H1 (cell line): Measurements from ENCODE around the gene KRT17. TPM values are rescaled to one million over a fixed set of nuclear protein-coding genes. Genes with fewer than 3 reads are reported as not detected.
A peak's percentile ranks its signal among the peaks of the same experiment; 100 is the strongest.

Source experiments
- CTCF ChIA-PET: fragments of 300-600 bp; sonication (Branson Sonifier 250); formaldehyde crosslinking; loops from one replicate; lab custom pipeline; 2021; ENCODE audit not compliant: partially characterized antibody; lab: Charles Lee
- POLR2A ChIA-PET: fragments of 300-600 bp; sonication (Branson Sonifier 250); formaldehyde crosslinking; loops from one replicate; lab custom pipeline; 2021; ENCODE audit warnings: inconsistent platforms; ENCODE audit not compliant: partially characterized antibody; lab: Charles Lee
- DNase-seq, 2 experiments: peaks; one replicate each; pipeline versions ENCODE4 v3.0.0 to v3.0.0-alpha.2; 2010 to 2022; ENCODE audit warnings: low spot score in 2 of 2, low read depth in 1 of 2, mixed read lengths in 1 of 2
- FAIRE-seq: peaks from 2 replicates; lab custom pipeline; 2011; peaks lifted over from hg19 to GRCh38; lab: Jason Lieb, UNC
- H2AFZ ChIP-seq: 2 replicates; pipeline ENCODE4 v1.8.1; 2012; ENCODE audit warnings: low read length, inconsistent platforms
- H2AK5ac ChIP-seq: 2 replicates; pipeline ENCODE4 v1.6.1; 2013; ENCODE audit warnings: low read depth, low read length
- H2BK120ac ChIP-seq: replicated peaks from 2 replicates; pipeline ENCODE3; 2013; ENCODE audit warnings: low read depth, low read length, inconsistent platforms
- H2BK12ac ChIP-seq: 2 replicates; pipeline ENCODE4 v1.6.1; 2013; ENCODE audit warnings: low read depth, low read length
- H2BK15ac ChIP-seq: 2 replicates; pipeline ENCODE4 v1.6.1; 2013; ENCODE audit warnings: low read length
- H2BK20ac ChIP-seq: 2 replicates; pipeline ENCODE4 v1.6.1; 2013; ENCODE audit warnings: low read length
- H2BK5ac ChIP-seq: 2 replicates; pipeline ENCODE4 v1.6.1; 2013; ENCODE audit warnings: low read depth, low read length
- H3K14ac ChIP-seq: 2 replicates; pipeline ENCODE4 v1.6.1; 2013; ENCODE audit warnings: inconsistent platforms; ENCODE audit not compliant: insufficient read length
- H3K18ac ChIP-seq: 2 replicates; pipeline ENCODE4 v1.6.1; 2013; ENCODE audit warnings: low read length; ENCODE audit errors: extremely low read depth
- H3K23ac ChIP-seq: 2 replicates; pipeline ENCODE4 v1.6.1; 2013; ENCODE audit warnings: inconsistent platforms; ENCODE audit not compliant: insufficient read length
- H3K23me2 ChIP-seq: 2 replicates; pipeline ENCODE4 v1.6.1; 2013; ENCODE audit warnings: low read depth, low read length
- H3K27ac ChIP-seq: 2 replicates; pipeline ENCODE4 v1.6.1; 2011; ENCODE audit warnings: low read depth, low read length, inconsistent platforms
- H3K27me3 ChIP-seq, 4 experiments: replicated peaks in 1 of 4; 1 replicate in 1 of 4; 2 replicates in 3 of 4; pipeline versions ENCODE4 v1.6.1 to v1.8.1; 2011 to 2013; ENCODE audit warnings: low read length in 3 of 4, mild to moderate bottlenecking in 3 of 4, inconsistent platforms in 2 of 4, mixed read lengths in 2 of 4, moderate library complexity in 1 of 4; ENCODE audit not compliant: control insufficient read depth in 3 of 4, insufficient read depth in 3 of 4; ENCODE audit errors: extremely low read depth in 1 of 4
- H3K36me3 ChIP-seq, 4 experiments: 2 replicates each; pipeline versions ENCODE4 v1.6.1 to v1.8.1; 2011 to 2013; ENCODE audit warnings: mild to moderate bottlenecking in 4 of 4, low read length in 3 of 4, moderate library complexity in 2 of 4, control low read depth in 1 of 4, inconsistent platforms in 1 of 4; ENCODE audit not compliant: insufficient read depth in 4 of 4, control insufficient read depth in 2 of 4
- H3K4ac ChIP-seq: replicated peaks from 2 replicates; pipeline ENCODE3; 2013; ENCODE audit warnings: low read length, low read depth, mixed read lengths, inconsistent platforms; ENCODE audit not compliant: insufficient read length
- H3K4me1 ChIP-seq, 4 experiments: replicated peaks in 1 of 4; 1 replicate in 1 of 4; 2 replicates in 3 of 4; pipeline versions ENCODE4 v1.6.1 to v1.8.1; 2011 to 2013; ENCODE audit warnings: low read length in 3 of 4, inconsistent platforms in 2 of 4, mixed read lengths in 1 of 4; ENCODE audit not compliant: insufficient read depth in 4 of 4, control insufficient read depth in 3 of 4
- H3K4me2 ChIP-seq, 2 experiments: 2 replicates each; pipeline versions ENCODE4 v1.6.1 to v1.8.1; 2011 to 2013; ENCODE audit warnings: low read depth in 2 of 2, low read length in 2 of 2, control low read depth in 1 of 2, inconsistent platforms in 1 of 2, mild to moderate bottlenecking in 1 of 2; ENCODE audit not compliant: insufficient read depth in 1 of 2
- H3K4me3 ChIP-seq, 4 experiments: fragments of 200-600, 300-600 bp in 1 of 4; sonication (generic), shearing (Covaris generic), sonication (Bioruptor Twin) in 1 of 4; 2 replicates each; pipeline versions ENCODE4 v1.5.1 to v1.8.1; 2011 to 2016; ENCODE audit warnings: low read length in 4 of 4, low read depth in 3 of 4, control low read depth in 2 of 4, inconsistent platforms in 2 of 4, mild to moderate bottlenecking in 2 of 4, mixed read lengths in 1 of 4, moderate library complexity in 1 of 4; ENCODE audit not compliant: insufficient read depth in 2 of 4; ENCODE audit errors: extremely low read depth in 1 of 4
- H3K56ac ChIP-seq: replicated peaks from 2 replicates; pipeline ENCODE3; 2013; ENCODE audit warnings: low read depth, mild to moderate bottlenecking, mixed read lengths, low read length, inconsistent platforms; ENCODE audit not compliant: insufficient read length
- H3K79me1 ChIP-seq: 2 replicates; pipeline ENCODE4 v1.6.1; 2013; ENCODE audit warnings: low read depth, low read length, control low read depth
- H3K79me2 ChIP-seq, 2 experiments: 2 replicates each; pipeline versions ENCODE4 v1.6.1 to v1.8.1; 2012 to 2013; ENCODE audit warnings: low read length in 2 of 2, mild to moderate bottlenecking in 2 of 2, inconsistent platforms in 1 of 2; ENCODE audit not compliant: insufficient read depth in 2 of 2, control insufficient read depth in 1 of 2
- H3K9ac ChIP-seq, 4 experiments: replicated peaks in 1 of 4; 1 replicate in 1 of 4; 2 replicates in 3 of 4; pipeline versions ENCODE4 v1.6.1 to v1.8.1; 2011 to 2013; ENCODE audit warnings: low read depth in 3 of 4, low read length in 3 of 4, control low read depth in 2 of 4, mild to moderate bottlenecking in 2 of 4, moderate library complexity in 2 of 4, inconsistent platforms in 1 of 4; ENCODE audit errors: extremely low read depth in 1 of 4
- H3K9me3 ChIP-seq, 2 experiments: 2 replicates each; pipeline versions ENCODE4 v1.6.1 to v1.8.1; 2012 to 2013; ENCODE audit warnings: mild to moderate bottlenecking in 2 of 2, moderate library complexity in 2 of 2, control low read depth in 1 of 2, inconsistent platforms in 1 of 2, low read depth in 1 of 2, low read length in 1 of 2, mixed read lengths in 1 of 2; ENCODE audit not compliant: insufficient read depth in 2 of 2
- H4K20me1 ChIP-seq, 2 experiments: replicated peaks in 1 of 2; 2 replicates each; pipeline versions ENCODE3 to v1.8.1; 2011 to 2013; ENCODE audit warnings: inconsistent platforms in 2 of 2, low read length in 2 of 2, mild to moderate bottlenecking in 1 of 2; ENCODE audit not compliant: insufficient read depth in 2 of 2, control insufficient read depth in 1 of 2
- H4K5ac ChIP-seq: 2 replicates; pipeline ENCODE4 v1.6.1; 2013; ENCODE audit warnings: low read length, low read depth, mixed read lengths, inconsistent platforms; ENCODE audit not compliant: insufficient read length
- H4K8ac ChIP-seq: 2 replicates; pipeline ENCODE4 v1.8.0; 2013; ENCODE audit warnings: mild to moderate bottlenecking, moderate library complexity, low read length, inconsistent platforms; ENCODE audit not compliant: insufficient read depth; ENCODE audit errors: extremely low read depth
- H4K91ac ChIP-seq: replicated peaks from 2 replicates; pipeline ENCODE3; 2013; ENCODE audit warnings: low read length, mixed read lengths, inconsistent platforms; ENCODE audit not compliant: insufficient read length
- ATF3 ChIP-seq: IDR thresholded peaks from 2 replicates; pipeline ENCODE4 v1.6.1; 2011; ENCODE audit warnings: low read depth, mild to moderate bottlenecking, low read length; ENCODE audit not compliant: insufficient read depth
- EGR1 ChIP-seq: IDR thresholded peaks from 2 replicates; pipeline ENCODE4 v1.6.1; 2011; ENCODE audit warnings: low read depth, low read length, borderline replicate concordance
- JUND ChIP-seq: IDR thresholded peaks from 2 replicates; pipeline ENCODE4 v1.6.1; 2011; ENCODE audit warnings: mild to moderate bottlenecking, improper control_type of control experiment, low read length
- PHF8 ChIP-seq: fragments of 200-600 bp; sonication (generic); conservative IDR thresholded peaks from 2 replicates; pipeline ENCODE4 v1.7.1; 2012; ENCODE audit warnings: low read depth, mild to moderate bottlenecking, inconsistent platforms, low read length, moderate library complexity
- SUZ12 ChIP-seq: fragments of 200-600 bp; sonication (generic); IDR thresholded peaks from 2 replicates; pipeline ENCODE4 v1.6.1; 2012; ENCODE audit warnings: mild to moderate bottlenecking, inconsistent platforms, low read length, moderate library complexity, mixed read lengths
- WGBS, 2 experiments: shearing (Covaris generic) in 1 of 2; methylation state at CpG; one replicate each; pipeline versions ENCODE4 v1.1.6 to v1.1.7; 2013 to 2015; ENCODE audit warnings: low lambda C conversion rate in 2 of 2, mixed read lengths in 2 of 2, inconsistent platforms in 1 of 2, low coverage in 1 of 2, missing lambda C conversion rate in 1 of 2; ENCODE audit not compliant: insufficient replicate concordance in 2 of 2, insufficient coverage in 1 of 2, insufficient read length in 1 of 2; ENCODE audit errors: extremely low coverage in 1 of 2, missing lambda C conversion rate in 1 of 2; 5-methylcytosine and 5-hydroxymethylcytosine counted together
- polyA plus RNA-seq, 7 experiments: library from polyadenylated mRNA; depleted of rRNA in 3 of 7; stranded (reverse) in 5 of 7; unstranded in 2 of 7; fragments of >200 nt in 5 of 7; fragments of 200-250 nt in 2 of 7; gene quantifications; 1 replicate in 5 of 7; 2 replicates in 1 of 7; 4 replicates in 1 of 7; pipeline versions ENCODE4 v1.2.1 to v1.2.3, GENCODE V29; 2011 to 2013; ENCODE audit warnings: missing spikeins in 2 of 7, mixed read lengths in 2 of 7
- total RNA-seq: library from RNA; stranded (reverse); fragmentation: NEBNext Ultra II Directional; extraction: Animal tissue kit (Norgen Biotek cat#: 25700); gene quantifications from 2 replicates; pipeline ENCODE4 v1.2.1, GENCODE V29; 2021

The KRT17 gene
- total and polyA plus RNA-seq, 2 of the 8 experiments (the other 6 are each of a cell fraction or from before 2014, with no cell fraction given): 0.50 to 0.95 TPM

DNA sequence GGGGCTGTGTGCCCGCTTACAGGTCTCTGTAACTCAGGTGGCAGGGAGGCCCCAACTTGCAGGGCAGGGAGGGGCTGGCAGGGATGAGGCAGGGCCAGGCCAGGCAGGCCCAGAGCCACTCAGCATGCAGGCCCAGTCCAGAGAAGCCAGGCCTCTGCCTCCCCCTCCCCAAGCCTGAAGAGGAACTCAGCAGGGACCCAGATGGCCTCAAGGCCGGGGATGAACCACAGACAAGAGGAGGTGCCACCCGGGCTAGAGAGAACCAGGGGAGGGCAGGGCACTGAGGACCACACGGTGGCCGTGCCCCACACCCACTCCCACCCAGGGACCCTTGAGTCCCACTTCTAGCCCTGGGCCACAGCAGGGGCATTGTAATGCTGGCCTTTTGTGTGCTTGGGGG, 34.5 kb upstream of the KRT17 start:
- ChIA-PET POLR2A (interaction anchor here (1.5 kb wide), 1 partner anchor 29 kb away, joined by 5 read pairs; no protein-coding TSS in a partner anchor), CTCF (interaction anchor here (1.8 to 20.4 kb wide), 3 partner anchors 10 to 109 kb away, joined by 25 to 492 read pairs (median 338); no protein-coding TSS in a partner anchor)
- Histone ChIP-seq H4K8ac (peak overlapping the region; percentile 69; the same call in 1 of the 2 replicates), H3K4me1 (peaks cover 0 to 22% (median 8%) of the 10 kb centered on the region in 4 experiments; a peak in 5 of 7 replicates), H2BK20ac (no peak overlapping the region), H3K79me2 (no peaks in the 10 kb centered on the region), H3K4me3 (no peak overlapping the region), H2BK120ac (no peak overlapping the region), H3K27me3 (no peaks in the 10 kb centered on the region; a peak in 1 of 7 replicates), H4K91ac (no peak overlapping the region), H3K23ac (no peak overlapping the region), H4K5ac (no peak overlapping the region), H3K27ac (no peak overlapping the region), H2BK15ac (no peak overlapping the region), H3K4ac (no peak overlapping the region), H2AFZ (no peak overlapping the region), H3K4me2 (no peak overlapping the region), H2BK5ac (0 out of 2 replicates have a peak overlapping the region, but pooled peaks have one; percentile 52), H3K56ac (no peak overlapping the region), H3K9me3 (no peaks in the 10 kb centered on the region), H3K79me1 (no peaks in the 10 kb centered on the region), H3K23me2 (0 out of 2 replicates have a peak, but pooled peaks cover 3% of the 10 kb centered on the region), H2AK5ac (no peak overlapping the region), H2BK12ac (no peak overlapping the region), H3K9ac (no peak overlapping the region), H3K18ac (no peak overlapping the region), H3K14ac (no peak overlapping the region), H3K36me3 (no peaks in the 10 kb centered on the region), H4K20me1 (no peaks in the 10 kb centered on the region)
- TF ChIP-seq JUND (no peak), ATF3 (no peak), EGR1 (no peak), PHF8 (no peak), SUZ12 (no peak)
- 89% methylated on average over 4 of the region's 5 CpGs; no CpG with 5 or more reads in 1 of the 2 experiments for WGBS, 2 experiments
- FAIRE-seq: no peak
- DNase-seq: no peak
